HuH-7.5 (cell line): ENCODE measurements around the gene NUP93.

ENCODE experiments used
- DNase-seq: peaks from one replicate; pipeline ENCODE4 v3.0.0; 2011; ENCODE audit warnings: low spot score

Gene NUP93

GRCh38 chr16:56743840-56744239, 13.9 kb downstream of the NUP93 start:
- DNase-seq = no peak

GRCh38 chr16:56744996-56745640, 15.2 kb downstream of the NUP93 start:
- DNase-seq = no peak

GRCh38 chr16:56747486-56748045, 17.6 kb downstream of the NUP93 start:
- no peak for DNase-seq

GRCh38 chr16:56748191-56748590, 18.3 kb downstream of the NUP93 start:
- no peak for DNase-seq

- no peak for DNase-seq
Measured at GRCh38 chr16:56748826-56749225, 18.9 kb downstream of the NUP93 start.

GRCh38 chr16:56749672-56750491, 20.0 kb downstream of the NUP93 start:
- no peak for DNase-seq

GRCh38 chr16:56753410-56753809, 23.5 kb downstream of the NUP93 start:
- no peak for DNase-seq

- no peak for DNase-seq
Measured at GRCh38 chr16:56755038-56755437, 25.1 kb downstream of the NUP93 start.

- DNase-seq = no peak
Measured at GRCh38 chr16:56758432-56758831, 28.5 kb downstream of the NUP93 start.

GRCh38 chr16:56758930-56759329, 29.0 kb downstream of the NUP93 start:
- DNase-seq = no peak

- no peak for DNase-seq
Measured at GRCh38 chr16:56763291-56763916, 33.5 kb downstream of the NUP93 start.

- DNase-seq = no peak
Measured at GRCh38 chr16:56764835-56765234, 34.9 kb downstream of the NUP93 start.

- DNase-seq = no peak
Measured at GRCh38 chr16:56765949-56766348, 36.0 kb downstream of the NUP93 start.

- DNase-seq = no peak
Measured at GRCh38 chr16:56767024-56767423, 37.1 kb downstream of the NUP93 start.

- DNase-seq = no peak
Measured at GRCh38 chr16:56769677-56770076, 39.7 kb downstream of the NUP93 start.

- DNase-seq = no peak
Measured at GRCh38 chr16:56771558-56772279, 41.8 kb downstream of the NUP93 start.

GRCh38 chr16:56773532-56773931, 43.6 kb downstream of the NUP93 start:
- DNase-seq = no peak

GRCh38 chr16:56774016-56774680, 44.2 kb downstream of the NUP93 start:
- no peak for DNase-seq

GRCh38 chr16:56775162-56775561, 45.2 kb downstream of the NUP93 start:
- no peak for DNase-seq

GRCh38 chr16:56776562-56776961, 46.6 kb downstream of the NUP93 start:
- no peak for DNase-seq

GRCh38 chr16:56777001-56777400, 47.1 kb downstream of the NUP93 start:
- DNase-seq = no peak

- DNase-seq = no peak
Measured at GRCh38 chr16:56777482-56777881, 47.6 kb downstream of the NUP93 start.
